ENCODE results near the gene TBCC. TPM values are rescaled to one million over a fixed set of nuclear protein-coding genes. Genes with fewer than 3 reads are reported as not detected.

TBCC gene
- total RNA-seq, 2 experiments from 2014 or later, result 48.6 to 50.4 TPM

GRCh38 chr6:42696526-42697267, 49.2 kb downstream of the TBCC start:
- DNase-seq (no peak), ATAC-seq (ENCODE audit: low read depth) (no peak)
- no peak overlapping the region for H3K4me3 Mint-ChIP-seq
- H3K36me3 Mint-ChIP-seq, result peaks cover 13% of the 10 kb centered on the region
- no peak overlapping the region for H3K27ac Mint-ChIP-seq
- POLR2A ChIA-PET, result no interaction called here
- peaks cover 31% of the 10 kb centered on the region for H3K4me1 Mint-ChIP-seq
- H3K27me3 Mint-ChIP-seq, result no peaks in the 10 kb centered on the region
- H3K9me3 Mint-ChIP-seq, result no peaks in the 10 kb centered on the region

GRCh38 chr6:42694586-42694985, 51.3 kb downstream of the TBCC start:
- Mint-ChIP-seq H3K4me1 (peaks cover 39% of the 10 kb centered on the region), H3K27me3 (no peaks in the 10 kb centered on the region), H3K36me3 (peaks cover 22% of the 10 kb centered on the region), H3K27ac (peak overlapping the region; percentile 83), H3K4me3 (peak overlapping the region; percentile 9), H3K9me3 (no peaks in the 10 kb centered on the region)
- POLR2A ChIA-PET, result interaction anchor here (2.2 kb wide), 1 partner anchor 88 kb away, joined by 7 read pairs; the partner anchor contains the start of gene BICRAL
- DNase-seq, result no peak
- no peak for ATAC-seq (ENCODE audit: low read depth)

Other genes starting within 250 kb of the TBCC start
- 10 to 100 TPM; 37.2 to 38.6 TPM for gene UBR2, start 182.1 kb downstream of the TBCC start, total RNA-seq
- under 1 TPM; 0.08 to 0.09 TPM for gene PRPH2, start 23.5 kb downstream of the TBCC start, total RNA-seq
- gene BICRAL, start 35.9 kb upstream of the TBCC start, total RNA-seq, result 10 to 100 TPM; 28.3 to 29.6 TPM
- 10 to 100 TPM; 77.6 to 79.3 TPM for gene RPL7L1, start 133.5 kb upstream of the TBCC start, total RNA-seq
- not detected for gene PTCRA, start 169.9 kb upstream of the TBCC start, total RNA-seq
- 10 to 100 TPM; 90.8 to 91.4 TPM for gene CNPY3, start 183.4 kb upstream of the TBCC start, total RNA-seq
- 1 to 10 TPM; 1.0 to 1.2 TPM for gene GNMT, start 214.7 kb upstream of the TBCC start, total RNA-seq
- 10 to 100 TPM; 27.1 to 27.6 TPM for gene PEX6, start 233.1 kb upstream of the TBCC start, total RNA-seq
- 10 to 100 TPM; 54.7 to 58.8 TPM for gene PPP2R5D, start 238.5 kb upstream of the TBCC start, total RNA-seq